DOHH2 (cell line): ENCODE measurements around the gene SIGLEC12.

Source experiments
- H3F3A ChIP-seq: fragments of 200-600 bp; sonication (generic), shearing (Covaris generic); 2 replicates; pipeline ENCODE4 v1.6.0; 2016; ENCODE audit warnings: antibody characterized with exemption, mild to moderate bottlenecking; ENCODE audit not compliant: control insufficient read depth, insufficient read depth
- H3K27ac ChIP-seq: fragments of 200-600 bp; sonication (generic); 2 replicates; pipeline ENCODE4 v1.5.1; 2014; ENCODE audit warnings: low read depth, mild to moderate bottlenecking, low read length, moderate library complexity
- H3K27me3 ChIP-seq: fragments of 200-600 bp; sonication (generic); 2 replicates; pipeline ENCODE4 v1.6.1; 2014; ENCODE audit warnings: mild to moderate bottlenecking, low read length, mixed read lengths; ENCODE audit not compliant: control insufficient read depth
- H3K36me3 ChIP-seq: fragments of 200-600 bp; sonication (generic); 2 replicates; pipeline ENCODE4 v1.6.1; 2014; ENCODE audit warnings: mild to moderate bottlenecking, low read length, moderate library complexity, mixed read lengths; ENCODE audit not compliant: control insufficient read depth
- H3K4me1 ChIP-seq: fragments of 200-600 bp; sonication (generic); 2 replicates; pipeline ENCODE4 v1.6.1; 2014; ENCODE audit warnings: mild to moderate bottlenecking, low read length, mixed read lengths; ENCODE audit not compliant: control insufficient read depth
- H3K4me2 ChIP-seq: fragments of 200-600 bp; sonication (generic); 2 replicates; pipeline ENCODE4 v1.6.0; 2014; ENCODE audit warnings: mild to moderate bottlenecking, low read length, moderate library complexity
- H3K4me3 ChIP-seq: fragments of 200-600 bp; sonication (generic); 2 replicates; pipeline ENCODE4 v1.5.1; 2014; ENCODE audit warnings: mild to moderate bottlenecking, low read length, mixed read lengths
- H3K79me2 ChIP-seq: fragments of 200-600 bp; sonication (generic); 2 replicates; pipeline ENCODE4 v1.6.1; 2014; ENCODE audit warnings: mild to moderate bottlenecking, low read length, mixed read lengths; ENCODE audit not compliant: control insufficient read depth
- H3K9me2 ChIP-seq: fragments of 200-600 bp; sonication (generic); replicated peaks from 2 replicates; pipeline ENCODE4 v1.6.1; 2014; ENCODE audit warnings: mild to moderate bottlenecking, low read length, mixed read lengths; ENCODE audit not compliant: control insufficient read depth
- H3K9me3 ChIP-seq: fragments of 200-600 bp; sonication (generic); 2 replicates; pipeline ENCODE4 v1.6.1; 2014; ENCODE audit warnings: antibody characterized with exemption, low read length, mixed read lengths; ENCODE audit not compliant: control insufficient read depth, insufficient read depth
- H4K20me1 ChIP-seq: fragments of 200-600 bp; sonication (generic); 2 replicates; pipeline ENCODE4 v1.6.0; 2014; ENCODE audit warnings: low read depth, mild to moderate bottlenecking, antibody characterized with exemption, low read length, moderate library complexity; ENCODE audit not compliant: control insufficient read depth, insufficient read depth
- EZH2phosphoT487 ChIP-seq: fragments of 200-600 bp; sonication (generic); IDR thresholded peaks from 2 replicates; pipeline ENCODE4 v1.6.1; 2017; ENCODE audit warnings: borderline replicate concordance, mild to moderate bottlenecking, antibody characterized with exemption, low read length, moderate library complexity, mixed read lengths
- TF ChIP-seq, protein P1 (sequence below): fragments of 200-600 bp; sonication (generic); IDR thresholded peaks from one replicate; pipeline ENCODE4 v1.5.1; 2014; ENCODE audit warnings: antibody characterized with exemption, mild to moderate bottlenecking, low read depth, low read length; ENCODE audit not compliant: poor library complexity, severe bottlenecking

SIGLEC12 gene

DNA sequence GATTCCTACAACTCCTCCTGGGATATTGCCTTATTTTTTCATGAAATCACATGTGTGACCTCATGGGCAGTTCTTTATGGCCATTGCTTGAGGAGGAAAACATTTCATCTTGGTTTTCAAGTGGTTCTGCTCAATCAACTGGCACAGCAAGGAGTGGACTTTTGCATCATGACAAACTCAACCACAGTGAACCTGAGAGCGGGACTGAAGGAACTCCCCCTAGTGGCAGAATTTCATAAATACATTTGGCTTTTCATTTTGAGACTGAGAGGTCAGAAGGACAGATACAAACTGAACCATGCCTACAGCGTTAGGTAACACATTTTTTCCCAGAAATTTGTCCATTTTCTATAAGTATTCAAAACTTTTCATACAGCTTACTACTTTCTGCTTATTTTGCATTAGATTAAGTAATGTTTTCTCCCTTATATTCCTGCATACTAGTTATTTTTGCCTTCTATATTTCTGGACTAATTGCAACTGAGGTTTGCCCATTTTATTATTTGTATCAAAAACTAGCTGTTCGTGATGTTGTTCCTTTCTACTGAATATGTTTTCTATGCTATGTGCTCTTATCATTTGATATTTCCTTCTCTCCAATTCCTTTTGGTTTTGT lies 13.4 kb upstream of the SIGLEC12 start:
- peaks cover 11% of the 10 kb centered on the region for H3K27me3 ChIP-seq
- H3K4me3 ChIP-seq: no peak overlapping the region
- no peaks in the 10 kb centered on the region for H3K36me3 ChIP-seq
- H3K4me2 ChIP-seq: no peak overlapping the region
- H3K4me1 ChIP-seq: no peaks in the 10 kb centered on the region
- H3K9me3 ChIP-seq: no peaks in the 10 kb centered on the region
- no peaks in the 10 kb centered on the region for H3F3A ChIP-seq
- H3K9me2 ChIP-seq: no peaks in the 10 kb centered on the region
- no peak for TF ChIP-seq EZH2phosphoT487
- TF ChIP-seq, protein P1, sequence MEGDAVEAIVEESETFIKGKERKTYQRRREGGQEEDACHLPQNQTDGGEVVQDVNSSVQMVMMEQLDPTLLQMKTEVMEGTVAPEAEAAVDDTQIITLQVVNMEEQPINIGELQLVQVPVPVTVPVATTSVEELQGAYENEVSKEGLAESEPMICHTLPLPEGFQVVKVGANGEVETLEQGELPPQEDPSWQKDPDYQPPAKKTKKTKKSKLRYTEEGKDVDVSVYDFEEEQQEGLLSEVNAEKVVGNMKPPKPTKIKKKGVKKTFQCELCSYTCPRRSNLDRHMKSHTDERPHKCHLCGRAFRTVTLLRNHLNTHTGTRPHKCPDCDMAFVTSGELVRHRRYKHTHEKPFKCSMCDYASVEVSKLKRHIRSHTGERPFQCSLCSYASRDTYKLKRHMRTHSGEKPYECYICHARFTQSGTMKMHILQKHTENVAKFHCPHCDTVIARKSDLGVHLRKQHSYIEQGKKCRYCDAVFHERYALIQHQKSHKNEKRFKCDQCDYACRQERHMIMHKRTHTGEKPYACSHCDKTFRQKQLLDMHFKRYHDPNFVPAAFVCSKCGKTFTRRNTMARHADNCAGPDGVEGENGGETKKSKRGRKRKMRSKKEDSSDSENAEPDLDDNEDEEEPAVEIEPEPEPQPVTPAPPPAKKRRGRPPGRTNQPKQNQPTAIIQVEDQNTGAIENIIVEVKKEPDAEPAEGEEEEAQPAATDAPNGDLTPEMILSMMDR: peak; percentile 90
- no peak overlapping the region for H3K27ac ChIP-seq
- no peaks in the 10 kb centered on the region for H4K20me1 ChIP-seq
- no peaks in the 10 kb centered on the region for H3K79me2 ChIP-seq

DNA sequence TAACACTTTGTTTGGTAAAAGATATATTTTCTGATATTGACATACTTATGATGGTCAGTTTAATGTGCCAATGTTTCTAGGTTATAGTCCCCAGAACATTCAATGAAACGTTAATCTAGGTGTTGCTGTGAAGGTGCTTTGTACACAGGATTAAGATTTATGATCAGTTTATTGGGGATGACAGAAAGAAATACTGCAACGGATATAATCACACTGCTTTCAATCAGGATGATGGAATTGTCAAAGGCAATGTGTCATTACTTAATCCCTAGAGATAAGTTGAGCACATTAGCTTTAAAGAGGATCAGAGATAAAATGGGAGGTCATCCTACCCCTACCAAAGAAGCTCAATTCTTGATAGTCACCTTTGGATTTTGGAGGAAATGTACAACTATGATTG lies 12.4 kb upstream of the SIGLEC12 start:
- H3K4me1 ChIP-seq: no peaks in the 10 kb centered on the region
- H3K27me3 ChIP-seq: peaks cover 11% of the 10 kb centered on the region
- H3K9me3 ChIP-seq: no peaks in the 10 kb centered on the region
- no peak overlapping the region for H3K27ac ChIP-seq
- H4K20me1 ChIP-seq: no peaks in the 10 kb centered on the region
- H3K9me2 ChIP-seq: no peaks in the 10 kb centered on the region
- no peaks in the 10 kb centered on the region for H3K79me2 ChIP-seq
- H3K36me3 ChIP-seq: no peaks in the 10 kb centered on the region
- no peak overlapping the region for H3K4me3 ChIP-seq
- no peak for TF ChIP-seq EZH2phosphoT487
- TF ChIP-seq, protein P1: no peak
- H3F3A ChIP-seq: no peaks in the 10 kb centered on the region
- no peak overlapping the region for H3K4me2 ChIP-seq

DNA sequence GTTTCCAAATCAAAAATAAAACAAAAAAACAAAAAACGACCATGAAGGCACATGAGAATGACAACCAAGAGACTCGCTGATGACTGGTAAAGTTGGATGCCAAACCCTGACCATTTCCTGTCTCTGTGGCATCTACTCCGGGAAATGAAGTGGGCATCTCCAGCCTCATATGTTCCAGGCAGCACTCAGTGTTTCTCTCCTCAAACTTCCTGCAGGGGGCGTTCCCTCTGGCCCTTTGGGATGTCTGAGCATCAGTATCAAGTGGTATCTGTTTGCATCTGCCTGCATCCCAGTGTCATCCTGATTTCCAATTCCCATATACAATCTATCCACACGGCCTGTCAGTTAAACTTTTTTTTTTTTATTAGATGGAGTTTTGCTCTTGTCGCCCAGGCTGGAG lies 9.8 kb upstream of the SIGLEC12 start:
- no peaks in the 10 kb centered on the region for H3K79me2 ChIP-seq
- no peak overlapping the region for H3K4me3 ChIP-seq
- H3K27me3 ChIP-seq: peaks cover 11% of the 10 kb centered on the region
- no peaks in the 10 kb centered on the region for H3F3A ChIP-seq
- no peaks in the 10 kb centered on the region for H3K4me1 ChIP-seq
- TF ChIP-seq, protein P1: peak; percentile 56
- no peak for TF ChIP-seq EZH2phosphoT487
- no peak overlapping the region for H3K27ac ChIP-seq
- no peaks in the 10 kb centered on the region for H4K20me1 ChIP-seq
- H3K9me2 ChIP-seq: no peaks in the 10 kb centered on the region
- no peak overlapping the region for H3K4me2 ChIP-seq
- H3K9me3 ChIP-seq: no peaks in the 10 kb centered on the region
- no peaks in the 10 kb centered on the region for H3K36me3 ChIP-seq
